HG02610 (cell line): ENCODE measurements around the gene KMT2A.
"Not testable (repeated sequence)": the region's sequence is repeated elsewhere in the genome, so short reads cannot be mapped to it uniquely, and the experiment has no call there.

Experiments used
- ATAC-seq: cut with Tn5 transposase; IDR thresholded peaks from one replicate; pipeline ENCODE4 v1.9.1; 2021; ENCODE audit warnings: mild to moderate bottlenecking, moderate library complexity; ENCODE audit not compliant: unreplicated experiment

KMT2A gene

GRCh38 chr11:118481238-118481637 is 44.9 kb downstream of the KMT2A start:
- ATAC-seq = not testable (repeated sequence)

DNA sequence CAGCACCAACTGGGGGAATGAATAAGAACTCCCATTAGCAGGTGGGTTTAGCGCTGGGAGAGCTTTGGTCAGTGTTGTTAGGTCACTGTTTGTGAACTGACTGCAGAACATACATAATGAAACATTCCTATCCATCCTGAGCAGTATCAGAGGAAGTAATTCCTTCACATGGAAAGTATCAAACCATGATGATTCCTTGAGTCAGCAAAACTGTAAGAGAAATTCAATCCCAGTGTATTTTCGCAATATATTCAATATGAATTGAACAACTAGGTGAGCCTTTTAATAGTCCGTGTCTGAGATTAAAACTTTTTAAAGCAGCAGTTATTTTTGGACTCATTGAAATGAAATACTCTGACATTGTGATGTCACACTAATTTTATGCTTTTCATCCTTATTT is 48.1 kb downstream of the KMT2A start:
- no peak for ATAC-seq

- no peak for ATAC-seq
Measured at GRCh38 chr11:118485273-118485672, 49.0 kb downstream of the KMT2A start.

DNA sequence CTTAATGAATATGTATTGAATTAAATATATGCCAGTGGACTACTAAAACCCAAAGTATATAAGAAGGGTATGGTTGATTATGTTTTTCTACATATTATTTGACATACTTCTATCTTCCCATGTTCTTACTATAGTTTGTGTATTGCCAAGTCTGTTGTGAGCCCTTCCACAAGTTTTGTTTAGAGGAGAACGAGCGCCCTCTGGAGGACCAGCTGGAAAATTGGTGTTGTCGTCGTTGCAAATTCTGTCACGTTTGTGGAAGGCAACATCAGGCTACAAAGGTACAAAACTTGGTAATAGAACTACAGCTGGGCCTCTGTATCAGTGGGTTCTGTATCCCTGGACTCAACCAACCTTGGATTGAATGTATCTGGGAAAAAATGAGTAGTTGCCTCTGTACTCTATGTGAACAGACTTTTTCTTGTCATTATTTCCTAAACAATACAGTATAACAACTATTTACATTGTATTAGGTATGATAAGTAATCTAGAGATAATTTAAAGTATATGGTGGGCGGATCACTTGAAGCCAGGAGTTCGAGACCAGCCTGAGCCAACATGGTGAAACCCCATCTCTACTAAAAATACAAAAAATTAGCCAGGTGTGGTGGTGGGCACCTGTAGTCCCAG is 52.3 kb downstream of the KMT2A start:
- no peak for ATAC-seq

- ATAC-seq = no peak
Measured at GRCh38 chr11:118491041-118491440, 54.7 kb downstream of the KMT2A start.

DNA sequence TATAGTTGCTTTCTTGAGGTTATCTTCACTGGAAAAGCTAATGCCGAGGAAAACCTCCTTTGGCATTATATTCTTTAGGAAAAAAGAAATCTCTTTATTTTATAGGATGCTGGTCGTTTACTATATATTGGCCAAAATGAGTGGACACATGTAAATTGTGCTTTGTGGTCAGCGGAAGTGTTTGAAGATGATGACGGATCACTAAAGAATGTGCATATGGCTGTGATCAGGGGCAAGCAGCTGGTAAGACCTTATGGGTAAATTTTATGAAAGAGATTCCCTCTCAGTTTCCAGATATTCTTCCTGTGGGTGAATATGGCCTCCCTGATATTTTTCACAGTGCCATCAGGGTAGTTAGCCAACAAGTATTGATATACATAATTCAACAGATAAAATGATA is 61.5 kb downstream of the KMT2A start:
- no peak for ATAC-seq

- ATAC-seq = no peak
Measured at GRCh38 chr11:118503216-118503615, 66.9 kb downstream of the KMT2A start.

GRCh38 chr11:118511601-118512000 is 75.3 kb downstream of the KMT2A start:
- no peak for ATAC-seq

DNA sequence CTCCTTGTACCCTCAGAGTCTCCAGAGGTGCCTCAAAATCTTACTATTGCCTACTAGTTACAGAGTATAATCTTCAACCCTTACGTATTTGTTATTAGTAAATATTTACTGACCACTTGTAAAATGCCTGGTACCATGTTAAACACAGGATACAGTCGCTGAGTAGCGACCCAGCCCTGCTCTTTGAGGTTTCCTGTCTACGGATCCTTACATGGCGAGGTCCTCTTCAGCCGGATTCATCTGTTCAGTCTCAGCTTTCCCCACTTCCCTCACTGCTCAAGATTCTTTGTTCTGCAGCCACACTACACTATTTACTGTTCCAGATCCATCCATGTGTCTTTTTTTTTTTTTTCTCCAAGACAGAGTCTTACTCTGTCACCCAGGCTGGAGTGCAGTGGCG is 77.8 kb downstream of the KMT2A start:
- no peak for ATAC-seq

DNA sequence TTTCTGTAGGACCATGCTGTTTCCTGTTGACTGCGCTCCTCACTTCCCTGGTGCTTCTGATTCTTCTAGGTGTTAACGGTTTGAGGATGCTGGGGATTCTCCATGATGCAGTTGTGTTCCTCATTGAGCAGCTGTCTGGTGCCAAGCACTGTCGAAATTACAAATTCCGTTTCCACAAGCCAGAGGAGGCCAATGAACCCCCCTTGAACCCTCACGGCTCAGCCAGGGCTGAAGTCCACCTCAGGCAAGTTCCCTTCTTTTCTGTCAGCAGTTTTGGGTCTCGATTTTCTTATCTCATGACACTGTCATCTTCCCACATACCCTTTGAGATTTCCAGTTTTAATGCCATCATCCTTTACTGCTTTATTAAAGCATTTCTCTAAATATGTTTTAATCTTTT is 83.3 kb downstream of the KMT2A start:
- no peak for ATAC-seq

DNA sequence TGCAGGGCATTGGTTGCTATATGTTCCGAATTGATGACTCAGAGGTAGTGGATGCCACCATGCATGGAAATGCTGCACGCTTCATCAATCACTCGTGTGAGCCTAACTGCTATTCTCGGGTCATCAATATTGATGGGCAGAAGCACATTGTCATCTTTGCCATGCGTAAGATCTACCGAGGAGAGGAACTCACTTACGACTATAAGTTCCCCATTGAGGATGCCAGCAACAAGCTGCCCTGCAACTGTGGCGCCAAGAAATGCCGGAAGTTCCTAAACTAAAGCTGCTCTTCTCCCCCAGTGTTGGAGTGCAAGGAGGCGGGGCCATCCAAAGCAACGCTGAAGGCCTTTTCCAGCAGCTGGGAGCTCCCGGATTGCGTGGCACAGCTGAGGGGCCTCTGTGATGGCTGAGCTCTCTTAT is 85.6 kb downstream of the KMT2A start:
- no peak for ATAC-seq

DNA sequence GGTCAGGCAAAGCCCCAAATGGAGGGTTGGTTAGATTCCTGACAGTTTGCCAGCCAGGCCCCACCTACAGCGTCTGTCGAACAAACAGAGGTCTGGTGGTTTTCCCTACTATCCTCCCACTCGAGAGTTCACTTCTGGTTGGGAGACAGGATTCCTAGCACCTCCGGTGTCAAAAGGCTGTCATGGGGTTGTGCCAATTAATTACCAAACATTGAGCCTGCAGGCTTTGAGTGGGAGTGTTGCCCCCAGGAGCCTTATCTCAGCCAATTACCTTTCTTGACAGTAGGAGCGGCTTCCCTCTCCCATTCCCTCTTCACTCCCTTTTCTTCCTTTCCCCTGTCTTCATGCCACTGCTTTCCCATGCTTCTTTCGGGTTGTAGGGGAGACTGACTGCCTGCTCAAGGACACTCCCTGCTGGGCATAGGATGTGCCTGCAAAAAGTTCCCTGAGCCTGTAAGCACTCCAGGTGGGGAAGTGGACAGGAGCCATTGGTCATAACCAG is 86.3 kb downstream of the KMT2A start:
- ATAC-seq = no peak

DNA sequence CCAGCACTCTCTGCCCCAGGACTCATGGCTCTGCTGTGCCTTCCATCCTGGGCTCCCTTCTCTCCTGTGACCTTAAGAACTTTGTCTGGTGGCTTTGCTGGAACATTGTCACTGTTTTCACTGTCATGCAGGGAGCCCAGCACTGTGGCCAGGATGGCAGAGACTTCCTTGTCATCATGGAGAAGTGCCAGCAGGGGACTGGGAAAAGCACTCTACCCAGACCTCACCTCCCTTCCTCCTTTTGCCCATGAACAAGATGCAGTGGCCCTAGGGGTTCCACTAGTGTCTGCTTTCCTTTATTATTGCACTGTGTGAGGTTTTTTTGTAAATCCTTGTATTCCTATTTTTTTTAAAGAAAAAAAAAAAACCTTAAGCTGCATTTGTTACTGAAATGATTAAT is 88.1 kb downstream of the KMT2A start:
- ATAC-seq = no peak

- ATAC-seq = no peak
Measured at GRCh38 chr11:118524757-118525470, 88.6 kb downstream of the KMT2A start.

GRCh38 chr11:118526688-118527087 is 90.4 kb downstream of the KMT2A start:
- no peak for ATAC-seq

DNA sequence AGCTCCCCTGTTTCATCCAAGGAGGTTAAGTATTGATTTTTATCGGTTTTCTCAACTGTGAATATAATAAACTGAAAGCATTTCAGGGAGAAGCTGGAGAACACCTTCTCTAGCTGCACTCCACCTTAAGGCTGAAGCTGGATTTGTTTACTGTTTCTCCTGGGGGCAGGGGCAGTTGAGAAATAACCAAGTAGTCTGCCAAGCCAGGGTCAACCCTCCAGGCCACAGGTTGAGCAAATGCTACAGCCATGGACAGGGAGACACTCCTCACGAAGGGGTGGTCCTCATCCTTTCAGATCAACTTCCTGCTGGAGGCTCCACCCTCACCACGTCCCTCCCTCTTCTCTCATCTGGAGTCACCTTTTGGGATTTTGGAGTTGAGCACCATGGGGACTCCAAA is 90.8 kb downstream of the KMT2A start, which contains the start of gene TTC36:
TSS of gene TTC36 (plus strand) at position 366 of the 400 bp plus-strand sequence. CDS start at position 387, 21 bp downstream.
- no peak for ATAC-seq

DNA sequence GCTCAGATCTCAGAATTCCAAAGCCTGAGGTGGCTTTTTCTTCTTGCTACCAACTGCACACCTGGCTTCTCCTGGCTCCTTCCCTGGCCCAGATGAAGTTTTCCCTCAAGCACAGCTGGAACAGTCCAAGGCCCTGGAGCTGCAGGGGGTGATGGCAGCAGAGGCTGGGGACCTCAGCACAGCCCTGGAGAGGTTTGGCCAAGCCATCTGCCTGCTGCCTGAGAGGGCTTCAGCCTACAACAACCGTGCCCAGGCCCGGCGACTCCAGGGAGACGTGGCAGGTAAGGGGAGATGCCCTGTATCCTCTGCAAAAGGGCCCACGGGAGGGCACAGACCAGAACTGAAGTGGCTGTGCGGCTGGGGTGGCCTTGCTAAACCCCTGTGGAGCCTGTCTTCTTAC is 92.2 kb downstream of the KMT2A start:
- ATAC-seq = no peak

DNA sequence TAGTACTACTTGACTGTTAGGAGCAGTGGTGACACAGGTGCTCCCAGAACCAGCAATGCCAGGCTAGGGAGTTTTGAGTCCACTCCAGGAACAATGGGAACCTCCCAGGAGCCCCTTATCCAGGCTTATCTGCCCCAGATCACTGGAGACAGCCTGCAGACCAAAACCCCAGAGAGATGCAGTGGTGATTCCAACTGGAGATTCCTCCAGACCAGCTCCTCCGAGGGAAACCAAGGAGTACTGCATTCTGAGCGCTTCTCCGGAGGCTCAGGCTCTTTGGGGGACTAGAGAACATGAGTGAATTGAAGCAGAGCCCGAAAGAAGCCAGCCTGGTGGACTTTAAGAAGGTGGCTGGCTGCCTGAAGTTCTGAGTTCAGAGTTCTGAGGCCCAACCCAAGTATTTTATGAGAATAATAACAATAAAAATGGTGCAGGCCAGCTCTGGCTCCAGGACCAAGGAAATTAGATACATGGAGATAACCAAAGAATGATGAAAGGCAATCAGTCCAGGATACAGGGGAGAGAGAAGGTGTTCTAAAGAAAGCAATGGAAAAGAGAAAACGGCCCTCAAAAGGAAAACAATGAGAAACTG is 93.4 kb downstream of the KMT2A start:
- no peak for ATAC-seq

GRCh38 chr11:118530180-118530682 is 93.9 kb downstream of the KMT2A start:
- no peak for ATAC-seq

DNA sequence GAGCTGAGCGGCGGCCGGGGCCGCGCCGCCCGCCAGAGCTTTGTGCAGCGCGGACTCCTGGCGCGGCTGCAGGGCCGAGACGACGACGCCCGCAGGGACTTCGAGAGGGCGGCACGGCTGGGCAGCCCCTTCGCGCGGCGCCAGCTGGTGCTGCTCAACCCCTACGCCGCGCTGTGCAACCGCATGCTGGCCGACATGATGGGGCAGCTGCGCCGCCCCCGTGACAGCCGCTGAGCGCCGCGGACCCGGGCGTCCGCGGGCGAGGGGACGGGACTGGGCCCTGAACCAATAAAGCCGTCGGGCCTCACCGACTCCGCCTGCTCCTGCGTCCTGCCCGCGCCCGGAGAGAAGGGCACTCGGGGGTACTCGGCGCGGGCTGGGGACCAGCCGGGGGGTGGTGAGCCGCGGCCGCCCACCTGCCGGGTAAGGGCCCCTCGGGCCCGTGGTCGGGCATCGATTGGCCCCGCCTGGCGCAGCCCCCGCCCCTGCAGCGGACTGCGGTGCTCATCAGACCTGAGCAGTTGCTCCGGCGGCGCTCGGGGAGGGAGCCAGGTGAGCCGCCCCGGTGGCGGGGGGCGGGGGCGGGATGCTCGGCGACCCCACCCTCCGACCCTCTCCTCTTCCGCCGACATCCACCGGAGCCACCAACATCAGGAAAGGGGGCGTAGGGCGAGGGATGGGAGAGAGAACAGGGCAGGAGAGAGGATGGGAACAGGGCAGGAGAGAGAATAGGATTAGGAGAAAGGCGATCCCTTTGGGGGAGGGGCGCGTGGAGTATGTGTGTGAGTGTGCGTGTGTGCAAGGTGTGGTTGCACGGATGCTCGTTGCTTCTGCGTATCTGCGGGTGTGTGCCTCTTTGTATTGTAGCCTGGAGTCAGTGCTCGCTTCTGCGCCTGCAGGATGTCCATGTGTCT is 94.6 kb downstream of the KMT2A start, which contains the start of gene TMEM25:
TSS of gene TMEM25 (plus strand) at position 510 of the 914 bp plus-strand sequence. CDS start 610 bp downstream, outside the sequence.
- peak; percentile 74 for ATAC-seq
